Measurements from ENCODE around the gene ALG6. TPM values are rescaled to one million over a fixed set of nuclear protein-coding genes. Genes with fewer than 3 reads are reported as not detected.

The ALG6 gene
- total and polyA plus RNA-seq, 2 donors (not counting 1 experiment from before 2014, with no cell fraction given) = 12.5 to 15.9 TPM

DNA sequence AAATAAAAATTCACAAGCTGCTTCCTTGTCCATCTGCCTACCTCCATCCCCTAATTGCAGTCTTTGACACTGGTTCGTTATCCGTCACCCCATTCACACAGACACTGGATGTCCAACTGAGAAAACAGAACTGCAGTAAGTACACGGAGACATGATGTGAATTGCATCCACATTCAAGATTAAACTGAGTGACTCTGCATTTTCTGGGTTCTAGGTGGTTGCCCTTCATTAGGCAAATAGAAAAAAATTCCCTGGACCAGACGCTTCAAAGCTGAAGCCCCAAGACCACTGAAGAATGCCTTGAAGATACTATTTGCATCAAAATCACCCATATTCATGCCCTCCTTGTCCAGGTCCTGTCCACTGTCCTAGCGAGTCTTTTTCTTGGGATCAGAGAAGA is 7.9 kb upstream of the ALG6 start:
- H3K4me2 ChIP-seq (ENCODE audit: extremely low read depth, insufficient read depth, low read length) = no peak overlapping the region
- no peak overlapping the region for H3K27ac ChIP-seq (ENCODE audit: insufficient read depth, low read length)
- TF ChIP-seq, protein P1, sequence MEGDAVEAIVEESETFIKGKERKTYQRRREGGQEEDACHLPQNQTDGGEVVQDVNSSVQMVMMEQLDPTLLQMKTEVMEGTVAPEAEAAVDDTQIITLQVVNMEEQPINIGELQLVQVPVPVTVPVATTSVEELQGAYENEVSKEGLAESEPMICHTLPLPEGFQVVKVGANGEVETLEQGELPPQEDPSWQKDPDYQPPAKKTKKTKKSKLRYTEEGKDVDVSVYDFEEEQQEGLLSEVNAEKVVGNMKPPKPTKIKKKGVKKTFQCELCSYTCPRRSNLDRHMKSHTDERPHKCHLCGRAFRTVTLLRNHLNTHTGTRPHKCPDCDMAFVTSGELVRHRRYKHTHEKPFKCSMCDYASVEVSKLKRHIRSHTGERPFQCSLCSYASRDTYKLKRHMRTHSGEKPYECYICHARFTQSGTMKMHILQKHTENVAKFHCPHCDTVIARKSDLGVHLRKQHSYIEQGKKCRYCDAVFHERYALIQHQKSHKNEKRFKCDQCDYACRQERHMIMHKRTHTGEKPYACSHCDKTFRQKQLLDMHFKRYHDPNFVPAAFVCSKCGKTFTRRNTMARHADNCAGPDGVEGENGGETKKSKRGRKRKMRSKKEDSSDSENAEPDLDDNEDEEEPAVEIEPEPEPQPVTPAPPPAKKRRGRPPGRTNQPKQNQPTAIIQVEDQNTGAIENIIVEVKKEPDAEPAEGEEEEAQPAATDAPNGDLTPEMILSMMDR (conservative IDR thresholded peaks at IDR 0.05 in 1 of 2, IDR thresholded peaks at IDR 0.05 in 1 of 2; ENCODE audit: low read depth in 1 of 2, low read length in 2 of 2) = no peak
- TF ChIP-seq EZH2 (IDR thresholded peaks at IDR 0.05; ENCODE audit: low read length, missing control alignments) = no peak
- H3K9me3 ChIP-seq (ENCODE audit: control insufficient read depth, insufficient read depth, low read depth, low read length) = no peaks in the 10 kb centered on the region
- DNase-seq (ENCODE audit: low read depth in 2 of 2) = no peak
- H3K27me3 ChIP-seq (ENCODE audit: control insufficient read depth, insufficient read depth, low read length) = no peaks in the 10 kb centered on the region
- no peaks in the 10 kb centered on the region for H4K20me1 ChIP-seq (ENCODE audit: control insufficient read depth, extremely low read depth, insufficient read depth, low read length)
- H3K4me3 ChIP-seq (replicated peaks in 1 of 4; ENCODE audit: control extremely low read depth in 1 of 4, insufficient read depth in 1 of 4, low read depth in 3 of 4, low read length in 4 of 4) = no peak overlapping the region
- no peaks in the 10 kb centered on the region for H3K36me3 ChIP-seq (ENCODE audit: control insufficient read depth, insufficient read depth, low read length)
- no peak overlapping the region for H3K9ac ChIP-seq (ENCODE audit: insufficient read depth, low read length)
- H2AFZ ChIP-seq (ENCODE audit: low read length) = no peak overlapping the region
- no peaks in the 10 kb centered on the region for H3K79me2 ChIP-seq (ENCODE audit: control insufficient read depth, insufficient read depth, low read length)
- no peaks in the 10 kb centered on the region for H3K4me1 ChIP-seq (ENCODE audit: control insufficient read depth, extremely low read depth, insufficient read depth, low read length)

DNA sequence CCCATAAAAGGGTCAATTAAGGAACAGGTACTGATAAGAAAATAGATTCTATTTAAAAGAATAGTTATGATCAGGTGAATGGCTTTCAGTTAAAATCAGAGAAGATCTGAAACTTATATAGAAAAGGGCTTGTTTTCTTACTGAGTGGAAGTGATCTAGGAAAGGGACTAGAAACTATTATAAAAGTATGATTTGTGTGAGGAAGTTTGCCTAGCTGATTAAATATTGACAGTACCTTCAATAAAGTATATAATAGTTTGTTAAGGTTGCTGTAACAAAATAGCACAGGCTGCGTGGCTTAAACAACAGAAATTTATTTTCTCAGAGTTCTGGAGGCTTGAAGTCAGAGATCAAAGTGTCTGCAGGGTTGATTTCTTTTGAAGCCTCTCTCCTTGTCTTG is 5.4 kb upstream of the ALG6 start:
- H3K9ac ChIP-seq (ENCODE audit: insufficient read depth, low read length) = no peak overlapping the region
- no peaks in the 10 kb centered on the region for H4K20me1 ChIP-seq (ENCODE audit: control insufficient read depth, extremely low read depth, insufficient read depth, low read length)
- no peaks in the 10 kb centered on the region for H3K4me1 ChIP-seq (ENCODE audit: control insufficient read depth, extremely low read depth, insufficient read depth, low read length)
- no peaks in the 10 kb centered on the region for H3K36me3 ChIP-seq (ENCODE audit: control insufficient read depth, insufficient read depth, low read length)
- TF ChIP-seq, protein P1 (conservative IDR thresholded peaks at IDR 0.05 in 1 of 2, IDR thresholded peaks at IDR 0.05 in 1 of 2; ENCODE audit: low read depth in 1 of 2, low read length in 2 of 2) = no peak
- no peak for TF ChIP-seq EZH2 (IDR thresholded peaks at IDR 0.05; ENCODE audit: low read length, missing control alignments)
- no peak overlapping the region for H2AFZ ChIP-seq (ENCODE audit: low read length)
- no peaks in the 10 kb centered on the region for H3K9me3 ChIP-seq (ENCODE audit: control insufficient read depth, insufficient read depth, low read depth, low read length)
- DNase-seq (ENCODE audit: low read depth in 2 of 2) = no peak
- no peak overlapping the region for H3K4me2 ChIP-seq (ENCODE audit: extremely low read depth, insufficient read depth, low read length)
- H3K27me3 ChIP-seq (ENCODE audit: control insufficient read depth, insufficient read depth, low read length) = no peaks in the 10 kb centered on the region
- no peak overlapping the region for H3K4me3 ChIP-seq (replicated peaks in 1 of 4; ENCODE audit: control extremely low read depth in 1 of 4, insufficient read depth in 1 of 4, low read depth in 3 of 4, low read length in 4 of 4)
- H3K79me2 ChIP-seq (ENCODE audit: control insufficient read depth, insufficient read depth, low read length) = no peaks in the 10 kb centered on the region
- H3K27ac ChIP-seq (ENCODE audit: insufficient read depth, low read length) = no peak overlapping the region

DNA sequence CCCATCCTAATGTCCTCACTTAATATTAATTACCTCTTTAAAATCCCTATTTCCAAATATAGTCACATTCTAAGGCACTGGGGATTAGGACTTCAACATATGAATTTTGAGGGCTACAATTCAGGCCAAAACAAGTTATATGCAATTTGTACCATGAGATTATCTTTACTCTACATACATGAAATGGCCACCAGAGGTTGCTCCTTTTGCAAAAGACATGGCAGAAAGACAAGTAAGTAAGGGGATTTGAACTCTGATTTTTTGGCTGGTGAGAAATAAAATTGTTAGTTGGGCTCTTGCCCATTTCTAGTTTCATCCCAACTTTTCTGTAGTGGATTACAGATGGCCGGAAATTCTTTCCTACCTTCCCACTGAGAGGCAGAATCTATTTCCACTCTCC is 4.8 kb upstream of the ALG6 start:
- no peak overlapping the region for H2AFZ ChIP-seq (ENCODE audit: low read length)

More for the DNA sequence above, 4.8 kb upstream of the ALG6 start:
- H3K4me3 ChIP-seq (replicated peaks in 1 of 4; ENCODE audit: control extremely low read depth in 1 of 4, insufficient read depth in 1 of 4, low read depth in 3 of 4, low read length in 4 of 4) = no peak overlapping the region
- H3K79me2 ChIP-seq (ENCODE audit: control insufficient read depth, insufficient read depth, low read length) = no peaks in the 10 kb centered on the region
- no peak overlapping the region for H3K27ac ChIP-seq (ENCODE audit: insufficient read depth, low read length)
- H3K27me3 ChIP-seq (ENCODE audit: control insufficient read depth, insufficient read depth, low read length) = no peaks in the 10 kb centered on the region
- DNase-seq (ENCODE audit: low read depth in 2 of 2) = peak in 1 of 2 donors; percentile 15
- no peak for TF ChIP-seq EZH2 (IDR thresholded peaks at IDR 0.05; ENCODE audit: low read length, missing control alignments)
- TF ChIP-seq, protein P1 (conservative IDR thresholded peaks at IDR 0.05 in 1 of 2, IDR thresholded peaks at IDR 0.05 in 1 of 2; ENCODE audit: low read depth in 1 of 2, low read length in 2 of 2) = peak in 1 of 2 donors; percentile 21
- no peaks in the 10 kb centered on the region for H4K20me1 ChIP-seq (ENCODE audit: control insufficient read depth, extremely low read depth, insufficient read depth, low read length)
- no peaks in the 10 kb centered on the region for H3K9me3 ChIP-seq (ENCODE audit: control insufficient read depth, insufficient read depth, low read depth, low read length)
- H3K4me2 ChIP-seq (ENCODE audit: extremely low read depth, insufficient read depth, low read length) = no peak overlapping the region
- no peak overlapping the region for H3K9ac ChIP-seq (ENCODE audit: insufficient read depth, low read length)
- H3K36me3 ChIP-seq (ENCODE audit: control insufficient read depth, insufficient read depth, low read length) = no peaks in the 10 kb centered on the region
- peaks cover 2% of the 10 kb centered on the region for H3K4me1 ChIP-seq (ENCODE audit: control insufficient read depth, extremely low read depth, insufficient read depth, low read length)
